NB4 (cell line): ENCODE data around the gene CCNT1.
"Not testable (repeated sequence)": the region's sequence is repeated elsewhere in the genome, so short reads cannot be mapped to it uniquely, and the experiment has no call there.

Experiments
- DNase-seq: peaks from one replicate; pipeline ENCODE4 v3.0.0; 2010; ENCODE audit warnings: low read depth
- H3K4me3 ChIP-seq: one replicate; pipeline ENCODE4 v1.5.1; 2011; ENCODE audit warnings: mild to moderate bottlenecking, low read depth, low read length, moderate library complexity
- CTCF ChIP-seq: IDR thresholded peaks from one replicate; pipeline ENCODE4 v1.5.1; 2012; ENCODE audit warnings: low read depth, low read length
- MYC ChIP-seq: IDR thresholded peaks from 2 replicates; pipeline ENCODE4 v1.6.1; 2011; ENCODE audit warnings: low read depth, low read length
- POLR2A ChIP-seq: IDR thresholded peaks from 2 replicates; pipeline ENCODE4 v1.6.1; 2011; ENCODE audit warnings: mild to moderate bottlenecking; ENCODE audit not compliant: insufficient read length; ENCODE audit errors: extremely low read depth
- TF ChIP-seq, protein P1 (sequence below): IDR thresholded peaks from 2 replicates; pipeline ENCODE4 v1.6.1; 2011; ENCODE audit warnings: low read depth, low read length

Gene CCNT1

GRCh38 chr12:48717252-48717695, 767 bp upstream of the CCNT1 start:
- DNase-seq, result peak; percentile 40
- TF ChIP-seq POLR2A (no peak), CTCF (no peak), MYC (no peak)
- TF ChIP-seq, protein P1, sequence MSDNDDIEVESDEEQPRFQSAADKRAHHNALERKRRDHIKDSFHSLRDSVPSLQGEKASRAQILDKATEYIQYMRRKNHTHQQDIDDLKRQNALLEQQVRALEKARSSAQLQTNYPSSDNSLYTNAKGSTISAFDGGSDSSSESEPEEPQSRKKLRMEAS, result no peak
- peak overlapping the region; percentile 89 for H3K4me3 ChIP-seq

DNA sequence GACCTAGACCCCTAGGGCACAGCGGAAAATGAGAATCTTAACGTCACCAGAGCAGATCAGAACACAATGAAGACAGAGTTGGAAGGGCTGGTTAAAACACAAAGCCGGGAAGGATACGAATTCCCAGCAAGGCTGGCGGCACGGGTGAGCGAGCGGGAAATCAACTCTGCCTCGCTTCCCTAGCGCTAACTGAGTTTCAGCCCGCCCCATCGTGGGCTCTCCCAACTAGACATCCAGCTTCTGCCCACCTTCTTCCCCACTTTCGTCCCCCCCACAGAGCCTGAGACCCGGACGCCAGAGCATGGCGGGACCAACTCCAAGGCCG, 377 bp downstream of the CCNT1 start:
- TF ChIP-seq CTCF (no peak), POLR2A (no peak), MYC (no peak)
- TF ChIP-seq, protein P1, result no peak
- H3K4me3 ChIP-seq, result peak overlapping the region; percentile 99
- no peak for DNase-seq

- no peak for DNase-seq
- TF ChIP-seq MYC, result no peak
- no peak for TF ChIP-seq POLR2A
- H3K4me3 ChIP-seq, result no peak overlapping the region
Measured at GRCh38 chr12:48712209-48712608, 4.3 kb downstream of the CCNT1 start.

DNA sequence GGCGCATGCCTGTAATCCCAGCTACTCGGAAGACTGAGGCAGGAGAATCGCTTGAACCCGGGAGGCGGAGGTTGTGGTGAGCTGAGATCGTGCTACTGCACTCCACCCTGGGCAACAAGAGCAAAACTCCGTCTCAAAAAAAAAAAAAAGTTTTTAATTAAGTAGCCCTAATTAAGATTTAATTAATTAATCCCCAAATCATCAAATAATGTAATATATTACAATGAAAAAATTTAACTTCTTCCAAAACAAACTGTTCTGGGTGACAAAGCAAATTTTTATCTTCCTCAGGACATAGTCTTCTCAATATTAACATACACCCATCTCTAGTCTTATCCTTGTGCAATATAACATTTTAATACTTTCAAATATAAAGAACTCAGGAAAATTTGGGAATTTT, 17.7 kb downstream of the CCNT1 start:
- H3K4me3 ChIP-seq, DNase-seq: not testable (repeated sequence)

- DNase-seq, result no peak
- H3K4me3 ChIP-seq, result no peak overlapping the region
- TF ChIP-seq CTCF, result no peak
- TF ChIP-seq, protein P1, result no peak
- TF ChIP-seq POLR2A, result no peak
- TF ChIP-seq MYC, result no peak
Measured at GRCh38 chr12:48696626-48697025, 19.9 kb downstream of the CCNT1 start.

- TF ChIP-seq POLR2A, result no peak
- TF ChIP-seq CTCF, result no peak
- TF ChIP-seq, protein P1, result no peak
- TF ChIP-seq MYC, result no peak
- DNase-seq, result no peak
- H3K4me3 ChIP-seq, result no peak overlapping the region
Measured at GRCh38 chr12:48695859-48696258, 20.6 kb downstream of the CCNT1 start.

- TF ChIP-seq CTCF (no peak), MYC (no peak), POLR2A (no peak)
- TF ChIP-seq, protein P1, result no peak
- H3K4me3 ChIP-seq, result no peak overlapping the region
- DNase-seq, result no peak
Measured at GRCh38 chr12:48694038-48694437, 22.5 kb downstream of the CCNT1 start.
